ENCODE results near the gene PPP1R14B. TPM values are rescaled to one million over a fixed set of nuclear protein-coding genes. Genes with fewer than 3 reads are reported as not detected.

Gene PPP1R14B, protein sequence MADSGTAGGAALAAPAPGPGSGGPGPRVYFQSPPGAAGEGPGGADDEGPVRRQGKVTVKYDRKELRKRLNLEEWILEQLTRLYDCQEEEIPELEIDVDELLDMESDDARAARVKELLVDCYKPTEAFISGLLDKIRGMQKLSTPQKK
- polyA plus RNA-seq (2013, experiment 1 of 2; ENCODE audit: insufficient read length): 315 TPM
- 283 TPM for polyA plus RNA-seq (2013, experiment 2 of 2; ENCODE audit: insufficient read length)

DNA sequence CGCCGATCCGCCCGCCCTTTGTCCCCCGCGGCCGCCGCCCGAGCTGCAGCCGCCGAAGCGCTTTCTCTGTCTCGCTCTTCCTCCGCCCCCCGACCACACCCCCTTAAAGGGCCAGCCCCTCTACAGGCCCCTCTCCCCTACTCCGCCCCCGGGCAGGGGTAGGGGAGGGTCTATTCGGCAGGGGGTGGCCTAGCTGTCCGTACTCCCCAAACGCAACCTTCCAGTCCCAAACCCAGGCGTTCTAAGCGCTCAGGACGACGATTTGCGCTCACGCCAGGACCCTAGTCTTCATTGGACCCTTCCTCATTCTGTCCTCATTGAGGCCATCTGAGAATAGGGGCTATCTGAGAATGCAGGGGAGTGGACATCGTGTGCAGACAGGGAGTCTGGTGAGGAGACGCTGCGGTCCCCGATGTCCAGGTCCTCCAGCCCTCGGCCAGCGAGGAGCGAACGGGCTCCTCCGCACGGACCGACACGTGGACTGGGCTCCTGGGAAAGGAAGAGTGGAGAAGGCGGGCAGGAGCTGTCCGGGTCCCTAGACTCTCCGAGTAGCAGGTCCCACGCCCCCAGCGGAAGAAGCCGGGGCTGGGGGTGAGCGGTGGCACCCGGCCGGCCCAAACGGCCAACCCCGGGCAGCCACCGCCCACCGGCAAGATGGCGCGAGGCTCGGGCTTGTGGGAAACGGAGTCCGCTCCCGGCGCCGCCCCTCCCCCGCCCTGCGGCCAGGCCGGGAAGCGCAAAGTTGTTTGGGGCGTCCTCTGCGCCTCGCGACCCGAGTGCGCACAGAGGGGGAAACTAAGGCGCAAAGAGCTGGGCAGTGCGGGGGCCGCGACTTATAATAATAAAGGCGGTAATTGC, at the start of gene PPP1R14B:
Gene PPP1R14B, minus strand, starts transcription at position 73 of the 858 bp plus-strand sequence. CDS start 270 bp downstream, outside the sequence.
- DNase-seq: peak; percentile 92

DNA sequence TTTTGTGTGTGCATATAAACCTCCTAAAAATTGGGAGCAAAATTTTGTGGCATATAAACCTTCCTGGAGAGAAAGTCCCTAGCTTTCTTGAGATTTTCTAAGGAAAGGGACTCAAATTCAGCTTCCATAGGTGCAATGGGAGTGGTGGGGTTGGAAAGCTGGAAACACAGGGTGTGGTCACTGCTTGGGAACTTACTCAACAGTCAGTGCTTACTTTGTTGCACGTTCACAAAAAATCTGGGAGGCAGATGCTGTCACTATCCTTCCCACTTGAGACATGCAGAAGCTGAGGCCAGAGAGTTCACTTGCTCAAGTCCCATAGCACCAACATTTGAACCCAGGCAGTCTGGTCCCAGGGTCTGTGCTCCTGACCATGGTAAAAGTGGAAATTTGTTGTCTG, 49.5 kb upstream of the PPP1R14B start:
- no peak for DNase-seq

DNA sequence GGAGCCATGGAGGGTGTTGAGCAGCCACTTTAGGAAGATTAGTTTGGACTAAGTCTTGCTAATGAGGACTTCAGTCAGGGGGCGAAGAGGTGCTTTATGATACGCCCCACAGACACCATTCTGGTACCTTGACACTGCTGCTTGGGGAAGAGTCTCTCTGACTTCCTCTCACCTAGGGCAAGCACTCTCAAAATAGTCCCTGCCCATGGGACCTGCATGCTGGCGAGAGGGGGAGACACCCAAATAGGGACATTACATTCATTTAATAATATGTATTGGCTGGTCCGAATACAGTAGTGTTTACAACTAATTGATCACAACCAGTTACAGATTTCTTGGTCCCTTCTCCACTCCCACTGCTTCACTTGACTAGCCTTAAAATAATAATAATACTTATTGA, 49.0 kb upstream of the PPP1R14B start:
- DNase-seq: no peak

DNA sequence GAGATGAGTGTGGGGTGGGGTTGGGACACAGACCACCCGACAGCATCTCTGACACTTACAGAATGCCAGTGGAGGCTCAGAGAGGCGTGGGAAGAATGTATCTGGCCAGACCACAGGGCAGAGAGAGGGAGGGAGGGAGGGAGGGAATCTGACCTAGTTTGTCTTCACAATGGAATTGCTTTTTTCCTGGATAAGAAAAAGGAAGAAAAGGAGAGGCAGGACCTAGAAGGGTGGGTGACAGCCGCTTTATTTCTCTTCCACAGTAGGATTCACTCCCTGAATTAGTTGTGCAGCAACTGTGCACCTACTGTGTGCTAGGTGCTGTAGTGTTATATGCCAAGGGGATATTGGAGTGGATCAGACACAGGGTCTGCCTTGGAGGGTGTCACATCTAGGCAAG, 48.0 kb upstream of the PPP1R14B start:
- DNase-seq: peak; percentile 41

DNA sequence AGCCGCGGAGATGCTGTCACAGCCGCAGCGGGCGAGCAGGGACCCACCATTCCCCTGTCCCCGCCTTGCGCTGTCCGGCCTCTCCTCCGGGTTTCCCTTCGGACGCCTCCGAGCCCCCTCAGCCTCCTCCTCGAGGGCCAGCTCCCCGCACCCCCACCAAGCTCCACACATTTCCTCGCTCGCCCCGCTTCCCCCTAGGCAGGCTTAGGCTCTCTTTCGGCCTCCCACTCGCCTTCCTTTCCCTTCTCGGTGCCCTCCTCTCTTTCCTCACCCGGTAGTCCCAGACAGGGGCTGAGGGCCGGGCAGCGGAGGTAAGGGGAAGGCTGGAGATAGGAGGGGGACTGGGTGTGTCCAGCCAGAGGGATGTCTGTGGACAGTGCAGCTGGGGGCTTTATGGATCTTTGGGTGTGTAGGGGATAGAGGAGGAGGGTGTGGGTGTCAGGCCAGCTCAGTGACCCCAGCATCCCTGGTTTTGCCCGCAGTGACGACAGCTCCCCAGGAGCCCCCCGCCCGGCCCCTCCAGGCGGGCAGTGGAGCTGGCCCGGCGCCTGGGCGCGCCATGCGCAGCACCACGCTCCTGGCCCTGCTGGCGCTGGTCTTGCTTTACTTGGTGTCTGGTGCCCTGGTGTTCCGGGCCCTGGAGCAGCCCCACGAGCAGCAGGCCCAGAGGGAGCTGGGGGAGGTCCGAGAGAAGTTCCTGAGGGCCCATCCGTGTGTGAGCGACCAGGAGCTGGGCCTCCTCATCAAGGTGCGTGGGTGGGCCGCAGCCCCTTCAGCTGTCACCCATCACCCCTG, 45.9 kb upstream of the PPP1R14B start:
- no peak for DNase-seq

DNA sequence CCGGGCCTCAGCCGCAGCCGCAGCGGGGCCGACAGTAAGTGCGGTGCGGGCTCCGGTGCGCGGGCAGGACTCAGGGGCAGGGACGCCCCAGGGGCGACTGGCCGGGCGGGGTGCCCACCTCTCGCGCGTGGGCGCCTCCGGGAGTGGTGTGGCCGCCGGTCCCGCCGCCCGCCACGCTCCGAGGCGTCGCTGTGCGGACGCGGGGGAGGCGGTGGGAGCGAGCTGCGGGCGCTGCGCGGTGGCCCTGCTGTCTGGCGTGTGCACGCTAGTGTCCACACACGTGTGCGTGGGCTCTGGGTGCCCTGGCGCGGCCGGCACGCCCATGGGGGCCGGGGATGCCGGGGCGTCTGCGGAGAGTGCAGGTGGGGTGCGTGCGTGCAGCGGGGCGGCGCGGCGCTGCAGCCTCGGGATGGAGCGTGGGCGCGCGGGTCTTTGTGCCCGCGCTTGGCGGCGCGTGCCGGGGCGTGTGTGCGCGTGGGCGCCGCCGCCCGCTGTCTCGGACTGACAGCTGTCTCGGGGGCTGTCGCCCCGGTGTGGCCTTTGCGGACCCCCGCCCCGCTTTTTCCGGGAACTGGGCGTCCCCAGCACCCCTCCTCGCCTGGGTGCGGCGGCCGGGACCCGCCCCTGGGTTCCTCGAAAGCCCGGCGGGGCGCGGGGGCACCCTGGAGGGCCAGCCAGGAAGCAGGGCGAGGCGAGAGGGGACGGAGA, 45.2 kb upstream of the PPP1R14B start:
- DNase-seq: no peak

DNA sequence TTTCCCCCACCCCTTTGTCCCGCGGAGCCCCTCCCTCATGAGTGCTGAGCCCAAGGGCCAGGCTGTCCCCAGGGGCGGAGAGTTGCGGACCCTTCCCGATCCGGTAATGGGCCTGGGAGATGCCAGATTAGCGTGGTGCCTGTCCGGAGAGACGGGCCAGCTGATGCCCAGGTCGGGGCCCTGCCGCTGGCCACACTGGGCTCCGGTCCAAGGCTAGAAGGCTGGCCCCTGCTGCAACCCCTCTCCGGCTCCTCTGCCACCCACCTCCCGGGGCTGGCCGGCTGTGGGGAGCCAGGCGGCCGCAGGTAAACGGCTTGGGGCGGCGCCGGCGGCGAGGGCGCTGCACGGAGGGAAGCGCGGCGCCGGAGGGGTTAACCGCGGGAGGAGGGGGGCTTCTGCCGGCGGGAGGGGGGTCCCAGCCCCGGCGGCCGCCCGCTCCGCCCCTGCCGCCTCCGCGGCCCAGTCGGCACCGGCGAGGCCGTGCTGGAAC, 44.6 kb upstream of the PPP1R14B start, which contains the start of gene KCNK4:
Gene KCNK4, plus strand, starts transcription at position 41 of the 490 bp plus-strand sequence. CDS start 1,717 bp downstream, outside the sequence.
- no peak for DNase-seq

DNA sequence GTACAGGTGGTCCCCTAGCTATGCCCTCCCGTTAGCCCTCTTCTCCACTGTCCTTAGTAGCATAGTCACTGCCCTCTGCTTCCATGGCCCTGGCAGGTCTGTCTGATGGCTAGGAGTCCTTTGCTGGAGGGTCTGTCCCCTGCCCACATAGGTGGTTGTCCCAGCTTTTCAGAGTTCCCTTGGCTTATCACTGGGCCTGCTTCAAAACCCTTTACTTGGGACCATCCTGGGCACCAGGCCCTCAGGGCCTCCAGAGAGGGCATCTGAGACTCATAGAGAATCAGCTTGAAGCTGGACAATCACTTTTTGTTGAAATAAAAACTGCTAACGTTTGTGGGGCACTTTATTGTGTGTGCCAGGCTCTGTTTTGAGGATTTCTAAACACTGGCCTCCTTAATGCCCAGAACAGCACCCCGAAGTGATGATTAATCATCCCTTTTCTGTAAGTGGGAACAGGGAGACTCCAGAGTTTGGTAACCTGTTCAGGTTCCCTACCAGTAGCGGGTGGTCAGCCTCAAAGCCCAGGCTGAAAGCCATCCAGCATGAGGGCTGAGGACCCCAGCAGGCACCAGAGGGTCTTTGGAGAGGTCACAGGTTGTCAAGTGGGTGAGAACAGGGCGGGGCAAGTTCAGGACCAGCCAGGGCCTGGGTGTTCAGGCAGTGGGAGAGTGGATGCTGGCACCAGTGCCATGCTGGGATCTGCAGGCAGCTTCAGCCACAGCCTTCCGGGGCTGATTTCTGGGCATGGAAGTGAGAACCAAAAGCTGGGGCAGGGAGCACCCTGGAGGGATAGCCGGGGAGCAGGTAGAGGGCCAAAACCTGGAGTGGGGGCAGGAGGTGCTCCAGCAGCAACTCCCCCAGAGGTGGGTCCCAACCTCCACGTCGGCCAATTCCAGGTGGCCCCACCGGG, 43.9 kb upstream of the PPP1R14B start:
- DNase-seq: no peak

DNA sequence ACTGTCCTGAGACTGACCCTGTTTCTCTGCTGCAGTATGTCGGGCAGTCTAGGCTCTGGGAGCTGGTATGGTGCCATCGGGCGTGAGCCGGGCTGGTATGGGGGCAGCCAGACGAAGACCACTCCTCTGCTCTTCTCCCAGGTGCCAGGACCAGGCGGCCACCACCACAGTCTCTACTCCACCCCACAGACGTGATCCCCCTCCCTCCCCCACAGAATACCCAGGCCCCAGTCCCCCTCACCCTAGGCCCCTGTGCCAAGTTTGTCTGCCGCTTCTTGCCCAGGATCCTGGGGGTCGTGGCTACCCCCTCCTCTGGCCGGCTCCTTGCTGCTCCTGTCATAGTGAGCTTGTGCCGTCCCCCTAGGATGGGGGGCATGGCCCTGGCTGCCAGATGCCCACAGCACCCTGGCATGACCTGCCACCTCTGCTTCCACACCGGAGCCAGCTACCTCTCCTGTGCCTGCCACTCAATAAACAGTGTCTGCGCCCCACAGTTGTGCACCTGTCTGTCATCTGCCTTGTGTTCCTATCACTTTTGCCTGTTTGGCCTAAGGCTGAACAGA, 42.3 kb upstream of the PPP1R14B start:
- DNase-seq: no peak

DNA sequence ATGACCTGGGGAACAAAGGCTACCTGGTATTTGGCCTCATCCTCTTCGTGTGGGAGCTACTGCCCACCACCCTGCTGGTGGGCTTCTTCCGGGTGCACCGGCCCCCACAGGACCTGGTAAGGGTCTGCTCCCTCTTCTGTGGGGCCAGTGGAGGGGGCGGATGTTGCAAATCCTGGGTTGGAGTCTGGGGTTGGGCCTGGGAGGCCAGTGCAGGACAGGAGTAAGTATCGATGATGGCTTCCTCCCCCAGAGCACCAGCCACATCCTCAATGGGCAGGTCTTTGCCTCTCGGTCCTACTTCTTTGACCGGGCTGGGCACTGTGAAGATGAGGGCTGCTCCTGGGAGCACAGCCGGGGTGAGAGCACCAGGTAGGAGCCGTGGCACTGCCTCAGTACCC, 41.6 kb upstream of the PPP1R14B start:
- DNase-seq: no peak

DNA sequence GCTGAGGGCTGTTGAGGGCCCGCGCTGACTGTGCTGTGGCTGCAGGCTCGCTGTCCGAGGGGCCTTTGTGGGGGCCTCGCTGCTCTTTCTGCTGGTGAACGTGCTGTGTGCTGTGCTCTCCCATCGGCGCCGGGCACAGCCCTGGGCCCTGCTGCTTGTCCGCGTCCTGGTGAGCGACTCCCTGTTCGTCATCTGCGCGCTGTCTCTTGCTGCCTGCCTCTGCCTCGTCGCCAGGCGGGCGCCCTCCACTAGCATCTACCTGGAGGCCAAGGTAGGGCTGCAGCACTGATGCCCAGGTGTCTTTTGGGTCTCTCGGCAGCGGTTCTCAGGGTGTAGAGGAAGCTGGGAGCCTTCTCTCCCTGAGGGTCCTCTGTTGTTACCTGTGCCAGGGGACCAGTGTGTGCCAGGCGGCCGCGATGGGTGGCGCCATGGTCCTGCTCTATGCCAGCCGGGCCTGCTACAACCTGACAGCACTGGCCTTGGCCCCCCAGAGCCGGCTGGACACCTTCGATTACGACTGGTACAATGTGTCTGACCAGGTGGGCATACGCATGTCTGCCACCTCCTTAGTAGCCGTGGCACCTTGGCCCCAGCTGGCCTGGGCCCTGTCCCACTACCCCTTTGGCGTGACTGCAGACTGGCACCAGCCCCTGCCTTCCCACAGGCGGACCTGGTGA, 41.1 kb upstream of the PPP1R14B start:
- no peak for DNase-seq

DNA sequence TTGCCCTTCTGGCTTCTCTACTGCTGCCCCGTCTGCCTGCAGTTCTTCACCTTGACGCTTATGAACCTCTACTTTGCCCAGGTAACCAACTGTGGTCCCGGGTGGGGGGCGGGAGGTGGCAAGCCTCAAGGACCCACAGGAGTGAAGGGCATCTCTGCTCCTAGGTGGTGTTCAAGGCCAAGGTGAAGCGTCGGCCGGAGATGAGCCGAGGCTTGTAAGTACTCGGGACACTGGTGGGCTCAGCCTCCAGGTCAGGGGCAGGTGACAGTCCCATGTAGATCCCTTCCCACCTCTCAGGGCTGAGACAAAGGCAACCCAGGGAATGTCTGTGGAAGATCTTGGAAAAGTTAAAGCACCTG, 40.0 kb upstream of the PPP1R14B start:
- DNase-seq: no peak

DNA sequence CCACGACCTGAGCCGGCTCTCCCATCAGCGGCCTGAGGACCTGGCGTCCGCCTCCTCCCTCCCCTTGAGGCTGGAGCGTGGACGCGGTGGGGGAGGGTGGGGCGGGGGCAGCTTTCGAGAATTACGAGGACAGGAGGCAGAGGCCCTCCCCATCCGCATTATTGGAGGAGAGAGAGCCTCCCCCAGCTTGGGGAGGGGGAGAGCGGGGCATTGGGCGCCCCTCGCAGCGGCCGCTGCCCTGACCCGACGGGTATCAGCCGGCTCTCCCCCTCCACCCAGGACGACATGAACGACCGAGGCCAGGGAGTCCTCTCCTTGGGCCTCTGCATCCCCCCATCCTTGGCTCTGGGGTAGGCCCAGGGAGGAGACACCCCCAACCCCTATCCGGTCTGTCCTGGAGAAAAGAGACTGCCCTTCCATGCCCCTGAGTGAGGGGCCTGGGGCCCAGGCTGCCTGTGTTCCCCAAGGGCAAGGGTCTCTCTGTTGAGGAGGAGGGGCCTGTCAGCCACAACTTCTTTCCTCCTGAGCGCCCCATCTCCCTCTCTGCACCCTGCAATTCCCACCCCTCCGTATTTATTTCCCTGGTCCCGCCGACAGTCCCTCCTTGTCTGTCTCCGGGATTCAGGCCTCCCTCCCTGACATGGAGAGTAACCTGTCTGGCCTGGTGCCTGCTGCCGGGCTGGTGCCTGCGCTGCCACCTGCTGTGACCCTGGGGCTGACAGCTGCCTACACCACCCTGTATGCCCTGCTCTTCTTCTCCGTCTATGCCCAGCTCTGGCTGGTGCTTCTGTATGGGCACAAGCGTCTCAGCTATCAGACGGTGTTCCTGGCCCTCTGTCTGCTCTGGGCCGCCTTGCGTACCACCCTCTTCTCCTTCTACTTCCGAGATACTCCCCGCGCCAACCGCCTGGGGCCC, 39.4 kb upstream of the PPP1R14B start:
- DNase-seq: no peak

DNA sequence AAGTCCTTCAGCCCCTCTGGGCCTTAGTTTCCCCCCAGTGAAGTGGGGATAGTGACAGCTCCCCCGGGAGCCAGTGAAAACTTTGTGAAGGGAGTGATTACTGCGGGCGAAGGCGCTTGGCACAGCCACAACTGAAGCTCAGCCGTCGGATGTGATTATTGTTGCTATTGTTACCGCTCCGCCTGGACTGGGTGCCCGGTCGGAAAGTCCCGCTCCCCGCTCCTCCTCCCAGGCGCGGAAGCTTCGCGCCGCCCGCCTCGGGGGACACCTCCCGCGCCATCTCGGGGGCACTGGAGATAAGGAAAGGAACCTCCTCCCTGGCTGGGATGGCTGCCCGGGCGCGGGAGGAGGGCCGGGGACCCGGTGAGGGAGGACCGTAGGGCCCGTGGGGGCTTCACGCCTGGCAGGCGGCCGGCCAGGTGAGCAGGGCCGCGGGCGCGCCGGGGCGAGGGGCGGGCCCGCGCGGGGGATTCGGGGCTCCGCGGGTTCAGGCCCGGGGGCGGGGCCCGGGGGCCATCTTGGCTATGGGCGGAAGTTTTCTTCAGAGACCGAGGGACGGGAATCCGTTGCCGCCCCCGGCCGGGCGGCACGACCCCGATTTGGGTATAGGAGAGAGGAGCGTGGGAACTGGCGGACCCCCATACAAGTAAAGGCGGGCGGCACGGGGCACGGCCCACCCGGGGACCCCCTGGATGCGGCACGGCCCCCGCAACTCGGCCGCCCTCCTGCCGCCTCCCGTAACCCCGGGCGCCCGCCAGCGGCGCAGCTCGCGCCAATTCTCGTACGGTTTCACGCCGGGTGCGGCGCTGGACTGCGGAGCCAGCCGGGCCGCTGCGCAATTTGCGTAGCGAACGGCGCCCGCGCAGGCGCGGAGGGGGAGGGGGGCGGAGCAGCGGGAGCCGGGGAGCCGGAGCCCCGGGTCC, 38.5 kb upstream of the PPP1R14B start, which contains the start of gene GPR137:
Gene GPR137, plus strand, starts transcription at position 887 of the 923 bp plus-strand sequence. CDS start 677 bp downstream, outside the sequence.
- peak; percentile 70 for DNase-seq

DNA sequence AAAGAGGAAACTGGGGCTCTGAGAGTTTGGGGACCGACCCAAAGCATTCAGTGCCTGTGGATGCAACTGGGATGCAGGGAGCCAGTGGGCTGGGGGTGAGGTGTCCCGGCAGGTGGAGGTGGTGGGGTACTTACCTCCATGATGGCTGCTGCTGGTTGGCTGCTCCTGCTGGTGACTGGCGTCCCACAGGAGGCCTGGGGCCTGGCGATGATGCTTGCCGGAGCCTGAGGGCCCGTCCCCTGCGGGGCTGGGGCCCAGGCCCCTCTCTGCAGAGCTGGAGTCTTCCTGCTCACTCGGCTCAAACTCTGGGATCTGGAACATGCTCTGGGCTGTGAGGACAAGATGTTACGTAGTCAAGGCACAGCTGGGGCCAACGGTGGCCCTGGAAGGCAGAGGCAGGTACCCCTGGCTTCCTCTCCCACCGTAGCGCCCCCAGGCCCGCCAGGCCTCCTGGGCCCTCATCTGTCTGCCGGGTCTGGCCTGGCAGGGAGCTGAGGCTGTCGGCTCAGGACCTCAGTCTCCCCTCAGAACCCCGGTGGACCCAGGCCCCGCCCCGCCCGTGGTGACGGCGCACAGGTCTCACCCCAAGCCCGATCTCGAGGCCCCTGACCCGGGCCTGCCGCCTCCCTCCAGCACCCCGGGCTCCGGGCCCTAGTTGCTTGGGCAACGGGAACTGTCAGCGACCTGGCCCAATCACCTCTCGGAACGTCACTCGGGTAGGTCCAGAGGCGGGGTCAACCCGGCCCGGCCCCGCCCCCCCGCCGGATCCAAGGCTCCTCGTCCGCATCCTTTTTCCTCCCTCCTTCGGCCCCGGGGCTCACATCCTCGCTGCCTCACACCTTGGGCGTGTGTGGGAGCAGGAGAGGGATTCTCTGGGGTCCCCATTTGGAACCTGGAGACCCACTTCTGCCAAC, 37.6 kb upstream of the PPP1R14B start, which contains the start of gene BAD:
Gene BAD, minus strand, starts transcription at position 618 of the 914 bp plus-strand sequence. Its CDS starts 297 bp downstream, at position 321.
- peak; percentile 92 for DNase-seq

DNA sequence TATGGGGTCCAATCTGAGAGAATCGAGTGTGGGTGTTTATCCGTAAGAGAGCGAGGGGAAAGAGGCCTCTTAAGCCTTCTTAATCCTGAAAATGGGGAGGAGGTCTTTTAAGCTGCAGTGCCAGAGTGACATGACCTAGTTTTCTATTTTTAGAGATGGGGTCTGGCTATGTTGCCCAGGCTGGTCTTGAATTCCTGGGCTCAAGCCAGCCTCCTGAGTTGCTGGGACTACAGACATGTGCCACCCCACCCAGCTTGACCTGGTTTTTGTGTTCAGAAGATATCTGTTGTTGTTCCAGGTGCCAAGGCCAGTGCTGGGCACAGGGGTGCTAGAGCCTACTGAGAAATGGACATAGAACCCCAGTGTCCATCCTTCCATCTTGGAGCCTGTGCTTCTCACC, 36.3 kb upstream of the PPP1R14B start:
- DNase-seq: no peak

All from fibroblast of skin of scalp (primary cell).